PC-3 (cell line): ENCODE results near the gene SCML1.

Experiments
- CTCF ChIP-seq: fragments of 300-600 bp; sonication (generic); conservative IDR thresholded peaks from 2 replicates; pipeline ENCODE4 v1.5.1; 2017; ENCODE audit warnings: antibody characterized with exemption, low read depth, mild to moderate bottlenecking, low read length
- EZH2 ChIP-seq: fragments of 300-600 bp; sonication (generic); IDR thresholded peaks from one replicate; pipeline ENCODE4 v1.6.1; 2017; ENCODE audit warnings: antibody characterized with exemption, mild to moderate bottlenecking, low read length; ENCODE audit not compliant: unreplicated experiment
- EZH2phosphoT487 ChIP-seq: fragments of 300-600 bp; sonication (generic); IDR thresholded peaks from 2 replicates; pipeline ENCODE4 v1.6.1; 2018; ENCODE audit warnings: mild to moderate bottlenecking, antibody characterized with exemption, low read length, borderline replicate concordance

- TF ChIP-seq CTCF (no peak), EZH2 (no peak), EZH2phosphoT487 (no peak)
Observed at GRCh38 chrX:17718649-17719165, 18.6 kb upstream of the SCML1 start.
